HUDEP-2 (cell line): Measurements from ENCODE around the gene RBM20.

ENCODE experiments used
- DNase-seq, 76 experiments: peaks; one replicate each; lab custom pipeline; 2025; ENCODE audit not compliant: unreplicated experiment in 76 of 76; lab: John Stamatoyannopoulos, UW

Gene RBM20

DNA sequence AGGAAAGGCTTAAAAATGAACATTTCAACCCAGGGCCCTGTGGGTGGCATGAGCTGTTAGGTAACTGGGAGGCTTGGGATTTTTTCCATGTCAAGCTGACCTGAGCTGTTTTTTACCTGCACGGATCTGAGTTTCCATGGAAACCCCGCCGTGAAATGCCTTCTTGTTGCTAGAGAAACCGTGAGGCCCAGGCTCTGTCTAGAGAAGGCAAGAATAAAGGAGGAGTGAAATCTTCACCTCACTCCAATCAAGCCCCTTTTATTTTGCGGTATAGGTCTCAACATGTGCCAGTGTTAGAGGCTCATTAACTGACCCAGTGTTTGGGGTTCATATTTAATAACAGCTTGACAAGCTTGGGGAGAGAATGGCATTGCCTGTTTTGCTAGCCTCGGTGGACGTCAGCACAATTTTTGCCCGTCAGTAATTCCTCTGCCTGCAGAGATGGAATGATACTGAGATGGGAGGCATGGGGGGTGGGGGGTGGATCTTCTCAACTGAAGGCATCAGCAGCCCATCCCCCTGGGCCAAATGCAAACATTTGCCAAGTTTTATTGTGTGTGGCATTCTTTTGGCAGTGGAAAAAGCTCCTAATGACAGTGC, 178.7 kb downstream of the RBM20 start:
- DNase-seq, result no peak

DNA sequence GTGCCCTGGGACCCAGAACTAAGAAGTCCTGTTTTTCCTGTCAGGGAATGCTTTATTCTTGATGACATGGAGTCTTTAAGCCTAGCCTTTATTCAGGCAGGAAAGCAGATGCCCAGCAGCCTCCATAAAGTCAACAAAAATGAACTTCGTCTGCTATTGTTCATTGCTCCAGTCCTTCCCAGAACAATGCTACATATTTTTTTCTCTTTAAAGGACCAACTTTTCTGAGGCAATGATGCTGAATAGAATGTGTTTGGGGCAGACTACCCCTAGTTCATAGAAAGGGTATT, 180.0 kb downstream of the RBM20 start:
- no peak for DNase-seq

DNA sequence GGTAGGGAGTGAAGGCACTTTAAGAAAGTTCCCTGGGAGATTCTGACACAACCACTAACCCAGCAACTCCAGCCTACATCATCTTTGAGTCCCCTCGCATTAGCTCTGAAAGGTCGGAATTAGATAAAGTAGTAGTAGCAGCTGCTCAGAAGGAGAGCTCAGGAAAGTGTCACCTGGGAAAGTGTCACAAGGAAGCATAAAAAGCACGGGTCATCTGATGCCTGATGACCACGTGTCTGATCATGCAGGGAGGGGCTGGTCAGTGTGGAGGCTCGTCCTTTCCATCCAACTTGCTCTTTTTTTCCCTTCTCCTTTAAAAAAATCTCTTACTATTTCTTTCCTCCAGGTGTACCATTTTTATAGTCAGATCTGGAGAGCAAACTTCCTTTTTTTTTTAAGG, 180.5 kb downstream of the RBM20 start:
- no peak for DNase-seq

DNA sequence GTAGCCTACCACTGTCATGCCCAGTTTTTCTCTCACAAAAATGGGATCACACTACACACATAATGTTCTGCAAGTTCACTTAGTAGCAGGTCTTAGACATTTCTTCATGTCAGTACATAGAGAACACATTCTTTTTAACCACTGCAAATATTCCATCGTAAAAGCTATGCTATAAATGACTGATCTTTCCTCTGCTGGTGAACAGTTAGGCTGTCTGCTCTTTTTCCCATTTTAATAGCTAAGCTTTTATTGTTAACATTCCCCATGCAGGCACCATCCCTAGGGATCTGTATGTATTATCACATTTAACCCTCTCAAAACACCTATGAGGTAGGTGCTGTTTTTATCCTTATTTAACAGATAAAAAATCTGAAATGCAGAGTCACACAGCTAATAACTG, 181.4 kb downstream of the RBM20 start:
- no peak for DNase-seq

DNA sequence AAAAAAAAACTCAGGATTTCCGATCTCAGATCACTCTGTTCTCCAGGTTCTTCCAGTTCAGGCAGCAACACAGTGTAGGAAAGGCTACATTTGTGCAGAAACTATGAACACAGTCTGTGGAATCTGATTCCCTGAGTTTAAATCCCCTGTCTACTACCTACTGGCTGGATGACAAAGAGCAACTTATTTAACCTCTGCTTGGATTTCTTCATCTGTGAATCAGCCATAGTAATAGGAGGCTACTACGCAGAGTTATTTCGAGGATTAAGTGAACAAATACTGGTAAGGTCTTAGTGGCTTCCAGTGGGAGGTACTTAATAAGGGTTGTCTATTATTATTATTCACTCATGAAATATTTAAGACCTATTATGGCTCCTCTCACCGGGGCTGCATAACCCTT, 183.3 kb downstream of the RBM20 start:
- no peak for DNase-seq

DNA sequence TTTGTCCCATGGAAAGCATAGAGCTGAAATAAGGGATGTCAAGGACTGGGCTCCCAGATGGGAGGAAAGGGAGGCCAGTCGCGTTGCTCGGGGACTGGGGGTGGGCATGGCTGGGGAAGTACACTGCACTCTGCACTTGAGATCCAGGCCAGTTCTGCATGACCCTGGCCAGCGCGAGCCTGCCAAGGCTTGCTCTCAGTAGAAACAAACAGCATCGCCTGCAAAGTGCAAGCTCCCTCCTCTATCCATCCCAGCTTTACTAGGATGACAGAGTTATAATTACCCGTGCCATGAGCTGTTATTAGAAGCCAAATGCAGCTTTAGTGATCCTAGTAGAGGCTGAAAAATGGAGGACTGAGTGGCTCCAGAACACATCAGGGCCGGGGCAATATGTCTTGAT, 183.7 kb downstream of the RBM20 start:
- DNase-seq, result no peak

DNA sequence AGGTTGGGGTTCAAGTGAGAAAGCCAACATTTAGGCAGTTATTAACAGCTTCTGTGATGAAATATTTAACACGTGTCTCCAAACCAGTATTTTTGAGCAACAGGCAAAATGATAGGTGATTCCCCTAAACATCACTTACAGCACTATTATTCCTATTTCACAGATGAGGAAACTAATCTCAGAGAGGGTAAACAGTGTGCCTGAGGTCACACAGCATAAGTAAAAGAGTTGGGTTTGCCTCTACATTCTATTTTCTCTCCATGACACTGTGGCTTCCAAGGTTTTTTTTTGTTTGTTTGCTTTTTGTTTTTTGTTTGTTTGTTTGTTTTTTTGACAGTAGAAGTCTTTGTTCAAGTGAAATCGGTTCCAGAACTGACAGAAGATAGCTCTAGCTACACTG, 184.4 kb downstream of the RBM20 start:
- DNase-seq, result no peak

DNA sequence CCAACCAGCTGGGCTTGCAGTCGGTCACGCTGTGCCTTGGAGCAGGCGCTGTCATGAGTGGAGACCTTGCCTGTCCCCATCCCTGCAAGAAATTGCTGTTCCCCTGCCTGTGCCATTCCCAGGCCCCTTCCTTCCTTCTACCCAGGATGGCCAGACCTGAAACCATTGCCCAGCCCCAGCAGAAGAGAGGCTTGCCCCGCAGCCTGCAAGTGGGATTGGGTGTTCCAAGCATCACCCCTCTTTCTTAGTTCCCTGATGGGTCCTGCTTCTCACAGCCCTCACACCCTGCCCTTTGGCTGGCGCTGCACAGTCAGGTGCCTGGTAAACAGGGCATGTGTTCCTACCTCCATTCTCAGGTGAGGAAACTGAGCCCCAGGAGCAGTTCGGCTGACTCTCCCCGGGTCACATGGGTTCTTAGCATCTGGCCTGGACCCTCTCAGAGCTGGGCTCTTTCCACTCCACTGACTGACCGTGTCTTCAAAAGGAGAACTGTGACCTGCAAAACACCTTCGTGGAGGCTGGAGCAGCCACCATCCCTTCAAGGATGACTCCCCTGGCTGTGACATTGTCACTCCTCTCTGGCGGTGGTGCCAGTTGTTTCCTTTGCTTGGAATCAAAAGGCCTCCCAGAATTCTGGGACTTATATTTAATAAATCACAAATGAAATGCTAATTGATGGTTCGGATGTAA, 185.7 kb downstream of the RBM20 start:
- DNase-seq, result no peak

DNA sequence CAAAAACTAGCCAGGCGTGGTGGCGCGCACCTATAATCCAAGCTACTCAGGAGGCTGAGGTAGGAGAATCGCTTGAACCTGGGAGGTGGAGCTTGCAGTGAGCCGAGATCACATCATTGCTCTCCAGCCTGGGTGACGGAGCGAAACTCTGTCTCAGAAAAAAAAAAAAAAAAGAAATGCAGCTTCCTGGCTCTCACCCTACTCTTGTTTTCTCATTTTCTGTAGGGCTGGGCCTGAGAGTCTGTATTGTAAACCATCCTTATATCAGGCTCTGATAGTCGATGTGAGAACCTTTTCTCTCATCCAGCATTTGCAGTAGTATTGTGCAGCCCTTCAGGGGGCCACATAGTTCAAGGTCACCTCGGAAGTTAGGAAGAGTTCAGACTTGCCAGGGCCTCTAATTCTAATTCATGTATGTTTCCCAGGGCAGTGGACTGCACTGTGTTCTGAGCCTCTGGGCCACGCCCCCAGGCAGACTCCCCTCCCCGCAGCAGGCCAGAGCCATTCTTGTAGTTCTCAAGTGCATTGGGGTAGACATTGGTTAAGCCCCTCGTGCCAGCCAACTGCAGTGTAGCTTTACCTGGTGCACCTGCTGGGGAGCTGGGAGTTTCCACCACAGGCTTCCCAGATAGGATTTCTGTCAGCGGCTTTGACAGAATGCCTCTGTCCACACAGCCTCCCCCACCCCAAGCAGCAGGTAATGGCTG, 189.3 kb downstream of the RBM20 start:
- DNase-seq, result no peak

DNA sequence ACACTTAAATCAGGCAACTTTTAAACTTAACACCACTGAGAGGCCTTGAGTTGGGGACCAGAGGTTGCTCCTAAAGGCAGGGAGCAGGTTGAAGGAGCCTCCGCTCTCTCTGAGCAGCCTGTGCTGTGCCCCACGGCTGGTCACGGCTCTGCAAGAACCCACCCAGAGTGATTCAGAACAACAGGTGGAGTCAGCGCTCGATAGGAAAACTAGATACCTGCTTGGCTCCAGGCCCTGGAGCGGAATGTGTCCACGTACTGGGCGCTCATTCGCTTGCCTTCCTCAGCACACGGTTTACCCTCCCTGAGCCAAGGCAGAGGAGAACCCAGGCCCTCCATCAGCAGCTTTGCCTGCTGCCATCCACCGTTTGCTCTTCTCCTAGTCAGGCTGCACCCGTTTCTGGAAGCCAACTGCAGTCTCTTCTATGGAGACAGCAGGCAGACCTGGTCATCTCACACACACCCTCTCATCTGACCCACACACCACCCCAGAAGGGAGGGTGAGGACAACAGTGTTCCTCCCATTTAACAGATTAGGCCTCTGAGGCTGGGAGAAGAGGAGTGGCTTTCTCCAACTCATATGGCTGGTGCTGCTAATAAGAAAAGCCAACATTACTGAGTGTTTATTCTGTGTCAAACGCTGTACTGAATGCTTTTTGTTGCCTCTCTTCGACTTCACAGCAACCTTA, 189.9 kb downstream of the RBM20 start:
- peak in 11 of 76 experiments; percentile 11 to 53 (median 27) for DNase-seq

DNA sequence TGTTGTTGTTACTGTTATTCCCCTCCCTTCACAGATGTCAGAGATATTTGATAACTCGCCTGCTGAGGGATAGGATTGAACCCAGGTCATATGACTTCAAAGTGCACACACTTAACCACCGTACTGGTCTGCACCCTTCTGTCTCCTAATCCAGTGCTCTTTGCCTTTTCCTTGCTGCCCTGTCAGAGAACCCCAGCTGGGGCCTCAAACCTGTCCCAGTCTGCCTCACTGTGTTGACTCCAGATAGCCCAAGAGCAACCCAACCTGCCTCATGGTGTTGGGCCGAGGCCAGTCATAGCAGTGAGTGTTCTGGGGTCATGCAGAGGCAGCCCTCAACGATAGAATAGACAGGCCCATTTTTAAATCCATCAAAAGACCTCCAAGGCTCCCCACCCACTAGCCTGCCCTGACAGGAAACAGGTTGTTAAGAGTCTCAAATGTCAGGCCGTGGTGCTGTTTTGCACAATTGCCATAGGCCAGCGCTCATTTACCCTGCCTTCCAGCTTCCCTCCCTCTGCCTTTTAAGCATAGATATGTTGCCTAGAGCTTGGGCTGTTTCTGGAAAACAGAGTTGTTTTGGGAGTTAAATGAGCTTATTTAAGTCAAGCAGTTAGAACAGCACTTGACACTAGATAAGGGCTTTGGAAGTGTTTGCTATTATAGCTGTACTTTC, 190.6 kb downstream of the RBM20 start:
- peak in 13 of 76 experiments; percentile 5 to 53 (median 26) for DNase-seq

DNA sequence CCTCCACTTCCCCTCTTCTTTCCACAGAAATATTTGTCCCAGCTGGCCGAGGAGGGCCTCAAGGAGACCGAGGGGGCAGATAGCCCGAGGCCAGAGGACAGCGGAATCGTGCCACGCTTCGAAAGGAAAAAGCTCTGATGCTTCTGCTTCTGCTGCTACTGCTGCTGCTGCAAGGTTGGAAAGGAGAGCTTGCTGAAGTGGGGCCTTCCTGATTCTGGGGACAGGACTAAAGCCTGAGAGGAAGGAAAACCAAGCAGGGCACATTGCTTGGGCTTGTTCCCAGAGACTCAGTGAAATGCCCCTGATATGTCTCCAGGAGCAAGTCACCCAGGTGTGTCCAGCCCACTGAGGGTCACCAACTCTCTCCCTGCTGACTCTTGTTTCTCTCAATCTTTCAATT, 191.7 kb downstream of the RBM20 start:
- no peak for DNase-seq

DNA sequence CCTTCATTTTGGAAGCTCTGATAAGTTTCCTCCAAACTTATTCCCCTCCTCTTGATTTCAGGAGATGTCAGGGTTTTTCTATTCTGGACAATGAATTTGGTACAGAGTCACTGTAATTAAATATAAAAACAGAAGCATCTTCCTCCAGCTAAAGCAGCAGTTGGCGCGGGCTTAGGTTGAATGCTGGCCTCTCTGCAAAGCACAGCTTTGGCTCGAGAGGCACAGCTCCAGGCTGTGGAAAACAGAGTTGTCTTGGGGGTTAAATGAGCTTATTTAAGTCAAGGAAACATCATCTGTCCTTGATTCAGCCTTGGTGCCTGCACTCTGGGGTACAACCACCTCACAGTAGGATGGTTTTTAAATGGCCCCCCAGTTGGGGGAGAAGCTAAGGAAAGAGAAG, 192.6 kb downstream of the RBM20 start:
- DNase-seq, result no peak

DNA sequence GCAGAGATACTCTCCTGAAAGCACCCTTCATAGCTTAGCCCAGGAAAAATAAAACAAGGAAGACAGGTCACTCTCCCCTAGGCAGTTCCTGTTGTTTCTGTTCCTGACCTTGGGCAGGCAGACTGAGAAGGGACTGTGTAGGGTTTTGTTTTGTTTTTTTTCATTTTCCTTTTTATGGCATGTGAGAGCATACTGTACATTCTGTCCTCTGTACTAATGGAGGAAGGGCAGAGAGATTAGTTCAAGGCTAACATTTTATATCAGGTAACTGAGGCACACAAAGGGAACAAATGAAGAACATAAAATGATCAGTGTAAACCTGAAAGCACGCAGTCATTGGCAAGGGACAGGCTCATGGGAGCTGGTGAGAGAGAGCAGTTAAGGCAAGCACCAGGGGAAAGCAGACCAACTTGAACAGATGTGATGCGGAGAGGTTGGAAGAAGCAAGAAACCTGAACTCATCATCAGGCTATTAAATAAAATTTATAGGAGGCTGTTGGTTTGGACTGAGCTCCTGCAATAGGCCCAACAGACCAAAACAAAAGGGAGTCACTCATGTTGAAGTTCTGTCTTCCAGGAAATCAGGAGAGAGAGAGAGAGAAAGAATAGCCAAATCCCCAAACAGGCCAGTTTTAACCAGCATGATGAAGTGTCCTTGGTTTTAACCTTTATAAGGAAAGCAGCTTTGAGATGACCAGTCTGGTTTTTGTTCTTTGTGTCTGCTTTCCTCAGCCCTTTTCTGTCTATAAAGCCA, 193.5 kb downstream of the RBM20 start:
- DNase-seq, result no peak

DNA sequence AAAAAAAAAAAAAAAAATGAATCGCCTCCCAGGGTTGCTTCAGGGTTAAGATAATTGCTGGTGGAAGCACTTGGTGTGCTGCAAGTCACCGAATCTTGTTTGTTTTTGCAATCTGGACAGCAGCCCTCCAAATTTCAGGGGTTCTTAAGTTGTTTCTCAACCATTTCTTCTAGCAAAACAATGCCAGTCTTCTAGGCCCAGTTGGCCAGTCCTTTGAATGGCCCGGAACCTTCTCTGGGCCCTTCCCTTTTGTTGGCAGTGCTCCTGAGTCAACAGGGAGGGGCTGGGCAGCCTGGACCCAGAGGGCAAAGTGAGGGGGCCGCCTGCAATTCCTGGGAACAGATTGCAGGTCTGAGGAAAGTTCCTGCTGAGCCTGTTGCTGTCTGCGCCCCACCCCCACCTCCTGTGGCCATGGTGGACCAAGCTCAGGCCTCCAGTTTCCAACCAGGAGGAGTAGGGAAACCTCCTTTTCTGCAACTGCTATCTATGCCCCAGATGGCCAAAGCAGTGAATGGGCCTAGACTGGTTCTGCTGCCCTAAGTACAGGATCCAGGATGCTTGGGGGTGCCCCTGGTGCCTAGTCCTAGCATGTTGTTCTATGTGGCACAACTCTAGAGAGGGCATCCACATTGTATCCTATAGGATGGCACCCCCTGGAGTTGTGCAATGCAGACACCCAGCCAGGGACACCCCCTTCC, 196.2 kb downstream of the RBM20 start:
- no peak for DNase-seq

DNA sequence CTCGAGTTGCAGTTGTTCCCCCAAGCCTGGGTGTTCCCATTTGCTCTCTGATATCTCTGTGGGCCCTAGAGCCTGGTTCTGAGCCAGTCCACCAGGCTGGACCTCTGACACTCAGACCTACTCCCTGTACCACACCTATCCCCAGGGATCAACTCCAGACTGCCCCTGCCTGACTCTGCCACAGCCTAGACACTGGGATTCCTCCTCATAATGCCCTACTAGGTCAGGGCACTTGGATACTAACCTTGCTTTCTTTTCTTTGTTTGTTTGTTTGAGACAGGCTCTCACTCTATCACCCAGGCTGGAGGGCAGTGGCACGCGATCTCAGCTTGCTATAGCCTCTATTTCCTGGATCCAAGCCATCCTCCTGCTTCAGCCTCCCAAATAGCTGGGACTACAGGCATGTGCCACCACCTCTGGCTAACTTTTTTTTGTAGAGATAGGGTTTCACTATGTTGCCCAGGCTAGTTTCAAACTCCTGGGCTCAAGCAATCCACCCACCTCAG, 196.8 kb downstream of the RBM20 start:
- no peak for DNase-seq

DNA sequence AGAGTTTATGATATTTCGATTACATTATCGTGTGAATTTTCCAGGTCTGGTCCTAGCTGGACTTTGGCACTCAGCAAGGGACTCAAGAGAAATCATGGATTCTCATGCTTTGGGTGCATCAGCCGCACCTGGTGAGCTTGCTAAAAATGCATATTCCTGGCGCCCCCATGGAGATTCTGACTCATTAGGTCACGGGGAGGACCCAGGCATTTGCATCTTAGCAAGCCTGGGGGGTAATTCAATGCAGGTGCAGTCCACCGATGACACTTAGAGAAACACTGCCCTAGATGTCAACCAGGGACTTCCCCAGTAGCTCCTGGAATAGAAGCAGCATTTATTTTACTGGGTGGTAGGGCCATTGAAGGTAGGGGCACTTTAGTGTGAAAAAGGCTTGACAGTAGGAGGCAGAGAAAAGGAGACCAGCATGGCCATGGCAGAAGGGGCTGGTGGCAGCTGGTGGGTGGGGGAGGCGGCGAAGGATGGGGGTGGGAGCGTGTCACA, 197.7 kb downstream of the RBM20 start:
- no peak for DNase-seq

DNA sequence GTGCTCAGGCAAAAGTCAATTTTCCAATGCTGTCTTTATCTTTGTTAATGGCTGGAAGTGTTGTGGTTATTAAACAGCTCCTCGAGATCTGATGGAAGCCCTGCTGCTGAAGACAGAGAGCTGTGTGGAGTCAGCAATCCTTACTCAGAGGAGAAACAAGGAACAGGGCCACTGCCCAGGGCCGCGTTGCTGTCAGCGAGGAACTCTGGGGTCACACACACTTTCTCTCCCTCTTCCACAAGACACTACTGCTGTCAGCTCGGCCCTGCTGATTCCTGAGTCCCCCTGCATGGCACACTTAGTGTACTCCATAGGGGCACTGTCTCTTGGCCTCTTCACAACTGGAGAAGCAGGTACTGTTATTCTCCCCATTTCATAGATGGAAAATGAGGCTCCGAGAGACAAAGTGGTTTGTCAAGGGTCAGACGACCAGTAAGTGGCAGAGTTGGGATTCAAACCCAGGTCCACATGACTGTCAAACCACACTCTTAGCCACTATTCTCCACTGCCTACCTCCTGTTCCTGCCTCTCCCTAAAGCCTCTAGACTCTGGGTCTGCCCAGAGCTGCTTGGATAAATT, 198.3 kb downstream of the RBM20 start:
- no peak for DNase-seq

DNA sequence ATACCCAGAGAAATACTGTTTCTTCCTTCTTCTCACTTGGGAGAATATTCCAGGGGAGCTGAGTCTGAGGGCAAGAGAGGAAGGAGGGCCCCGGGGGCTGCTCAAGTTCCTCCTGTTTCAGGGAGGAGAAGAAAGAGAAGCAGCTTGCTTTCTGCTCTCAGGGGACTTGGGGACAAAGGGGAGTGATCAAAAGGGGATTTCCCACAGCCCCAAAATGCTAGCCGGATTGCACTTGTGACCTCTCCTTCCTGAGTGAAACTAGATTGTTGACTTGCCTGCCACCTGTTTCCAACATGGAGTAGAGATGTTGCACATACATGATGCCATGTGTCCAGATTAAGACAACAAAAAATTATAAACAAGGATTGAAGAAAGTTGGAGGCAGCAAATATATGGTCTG, 198.9 kb downstream of the RBM20 start:
- no peak for DNase-seq
